HG03439 (cell line): ENCODE measurements around the gene AMIGO3.

Source experiments
- ATAC-seq: cut with Tn5 transposase; IDR thresholded peaks from one replicate; pipeline ENCODE4 v1.9.1; 2021; ENCODE audit warnings: mild to moderate bottlenecking, moderate library complexity; ENCODE audit not compliant: unreplicated experiment

The AMIGO3 gene

DNA sequence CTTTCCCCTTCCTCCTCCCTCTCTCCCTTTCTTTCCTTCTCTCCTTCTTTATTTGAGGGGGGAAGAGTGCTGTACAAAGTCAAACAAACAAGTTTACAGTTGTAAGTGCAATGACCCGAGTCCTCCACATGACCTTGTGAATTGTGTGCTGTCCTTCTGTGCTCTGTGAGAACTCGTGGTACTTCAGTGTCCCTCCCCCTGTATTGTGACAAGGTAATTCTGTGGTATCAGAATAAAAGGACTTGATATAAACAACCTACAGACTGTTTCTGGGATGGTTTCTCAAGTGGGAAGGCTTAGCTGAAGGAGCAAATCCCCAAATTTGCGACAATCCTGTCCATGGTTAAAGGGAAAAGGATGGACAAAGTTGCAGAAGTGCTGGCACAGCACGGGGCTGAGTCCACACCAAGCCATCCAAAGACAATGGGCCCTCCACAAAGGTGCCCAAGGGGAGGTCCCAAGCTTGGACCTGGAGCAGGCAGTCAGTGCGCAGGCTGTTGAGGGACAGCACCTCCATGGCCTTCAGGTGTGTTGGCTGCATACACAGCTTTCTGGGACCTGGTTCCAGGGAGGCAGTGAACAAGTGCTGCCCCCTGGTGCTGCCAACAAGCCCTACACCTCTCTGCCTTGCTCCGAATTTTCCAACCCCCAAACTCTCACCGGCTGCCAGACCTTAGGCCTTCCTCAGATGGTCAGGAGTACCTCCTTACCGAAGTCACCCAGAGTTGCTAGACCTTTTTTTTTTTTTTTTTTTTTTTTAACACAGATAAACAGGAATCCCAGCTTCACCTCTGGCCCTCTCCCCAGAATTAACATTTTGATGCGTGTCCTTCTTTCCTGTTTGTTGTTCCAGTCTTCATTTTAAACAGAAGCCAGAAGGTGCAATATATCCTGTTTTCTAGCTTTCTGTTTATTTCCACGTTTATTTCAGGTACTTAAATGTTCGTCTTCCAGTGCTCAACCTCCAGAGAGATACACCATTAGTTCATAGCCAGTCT is 47.9 kb downstream of the AMIGO3 start:
- no peak for ATAC-seq

DNA sequence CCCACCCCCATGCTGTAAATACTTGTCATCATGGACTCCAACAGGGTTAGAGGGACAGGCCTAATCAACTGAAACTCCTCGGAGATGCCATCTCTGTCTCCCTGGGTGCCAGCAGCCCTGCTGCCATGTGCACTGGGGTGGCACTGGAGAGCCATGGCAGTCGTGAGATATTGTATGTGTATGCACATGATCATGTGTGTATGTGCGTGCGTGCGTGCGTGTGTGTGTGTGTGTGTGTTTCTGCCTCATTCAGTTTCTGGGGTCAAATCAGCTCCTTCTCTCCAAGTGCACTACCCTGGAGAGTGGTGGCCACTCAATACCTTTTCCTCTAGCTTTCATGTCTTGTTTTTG is 48.6 kb downstream of the AMIGO3 start:
- no peak for ATAC-seq

GRCh38 chr3:49669352-49669751 is 50.1 kb downstream of the AMIGO3 start:
- ATAC-seq, result no peak

GRCh38 chr3:49668861-49669260 is 50.6 kb downstream of the AMIGO3 start:
- ATAC-seq, result no peak

GRCh38 chr3:49668414-49668797 is 51.1 kb downstream of the AMIGO3 start:
- no peak for ATAC-seq

- ATAC-seq, result no peak
Measured at GRCh38 chr3:49667701-49668413, 51.6 kb downstream of the AMIGO3 start.
